ENCODE data around the gene NSUN6.

DNA sequence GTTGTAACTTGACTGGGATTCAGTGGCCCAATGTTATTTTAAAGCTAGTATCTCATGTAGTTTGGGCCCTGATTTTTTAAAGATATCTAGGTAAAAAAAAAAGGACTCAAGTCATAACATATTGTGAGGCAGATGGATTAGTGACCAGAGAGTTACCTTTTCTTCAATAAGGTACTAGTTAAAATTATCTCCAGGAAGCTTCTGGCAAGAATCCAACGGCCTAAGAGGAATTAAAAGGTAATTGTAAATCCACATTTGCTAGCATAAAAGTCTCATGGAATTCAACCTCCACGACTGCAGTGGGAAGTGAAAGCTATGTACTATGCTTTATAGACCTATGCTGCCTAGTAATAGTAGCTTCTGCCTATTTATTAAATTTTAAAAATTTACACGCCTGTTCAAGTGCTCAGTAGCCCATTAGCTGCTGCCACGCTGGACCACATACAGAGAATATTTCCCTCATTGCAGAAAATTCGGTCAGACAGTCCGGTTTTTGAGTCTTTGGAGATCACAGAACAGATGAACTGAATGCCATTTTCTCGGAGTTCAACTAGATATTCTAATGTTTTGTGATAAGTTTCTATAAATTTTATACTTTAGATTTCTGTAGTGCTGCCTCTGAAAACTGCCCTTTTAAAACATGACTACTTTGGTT, 118.4 kb downstream of the NSUN6 start:
- no peak for TF ChIP-seq POLR2AphosphoS5 (IDR thresholded peaks at IDR 0.05; ENCODE audit: low read depth, low read length)
- TF ChIP-seq SIN3A (IDR thresholded peaks at IDR 0.05; ENCODE audit: low read depth), result no peak
- TF ChIP-seq CTCF (IDR thresholded peaks at IDR 0.05 in 2 of 3, conservative IDR thresholded peaks at IDR 0.05 in 1 of 3; ENCODE audit: borderline replicate concordance in 1 of 3, insufficient read depth in 1 of 3, low read depth in 2 of 3, low read length in 2 of 3), result no peak
- TF ChIP-seq POLR2A (IDR thresholded peaks at IDR 0.05; ENCODE audit: borderline replicate concordance, extremely low read depth, insufficient read depth, insufficient read length), result no peak
- TF ChIP-seq EZH2 (IDR thresholded peaks at IDR 0.05), result no peak
- no peak for TF ChIP-seq ATF3 (IDR thresholded peaks at IDR 0.05)
- TF ChIP-seq SP1 (IDR thresholded peaks at IDR 0.05; ENCODE audit: low read depth), result no peak
- TF ChIP-seq, protein P1, sequence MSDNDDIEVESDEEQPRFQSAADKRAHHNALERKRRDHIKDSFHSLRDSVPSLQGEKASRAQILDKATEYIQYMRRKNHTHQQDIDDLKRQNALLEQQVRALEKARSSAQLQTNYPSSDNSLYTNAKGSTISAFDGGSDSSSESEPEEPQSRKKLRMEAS (IDR thresholded peaks at IDR 0.05), result no peak
